DMS153 treated with DMSO at 0.1 percent for 48 hours (cell line): ENCODE results near the gene PCSK1.

ENCODE experiments used
- DNase-seq: peaks from one replicate; lab custom pipeline; 2025; ENCODE audit not compliant: unreplicated experiment; lab: John Stamatoyannopoulos, UW

The PCSK1 gene

GRCh38 chr5:96433066-96433447 lies at the start of gene PCSK1:
Gene PCSK1, minus strand, starts transcription at chr5:96433248. Its CDS starts 206 bp downstream, at chr5:96433042.
- no peak for DNase-seq

DNA sequence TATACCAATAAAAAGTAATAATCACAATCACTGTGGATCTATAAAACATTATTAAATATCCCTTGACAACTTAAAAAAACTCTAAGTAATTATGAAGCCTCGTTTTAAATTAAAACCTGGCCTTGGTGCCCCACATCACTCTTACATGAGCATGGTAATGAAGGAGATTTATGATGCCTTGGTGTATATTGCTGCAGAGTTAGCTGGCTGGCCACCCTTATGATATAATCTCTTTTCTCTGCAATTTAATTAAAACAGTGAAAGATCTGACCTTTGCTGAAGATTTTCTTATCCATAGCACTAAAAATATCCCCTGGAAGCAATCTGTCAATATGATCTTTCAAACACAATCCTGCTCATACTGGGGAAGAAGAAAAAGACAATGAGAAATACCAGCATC lies 48.8 kb upstream of the PCSK1 start:
- no peak for DNase-seq

- no peak for DNase-seq
Measured at GRCh38 chr5:96481009-96481786, 48.1 kb upstream of the PCSK1 start.

DNA sequence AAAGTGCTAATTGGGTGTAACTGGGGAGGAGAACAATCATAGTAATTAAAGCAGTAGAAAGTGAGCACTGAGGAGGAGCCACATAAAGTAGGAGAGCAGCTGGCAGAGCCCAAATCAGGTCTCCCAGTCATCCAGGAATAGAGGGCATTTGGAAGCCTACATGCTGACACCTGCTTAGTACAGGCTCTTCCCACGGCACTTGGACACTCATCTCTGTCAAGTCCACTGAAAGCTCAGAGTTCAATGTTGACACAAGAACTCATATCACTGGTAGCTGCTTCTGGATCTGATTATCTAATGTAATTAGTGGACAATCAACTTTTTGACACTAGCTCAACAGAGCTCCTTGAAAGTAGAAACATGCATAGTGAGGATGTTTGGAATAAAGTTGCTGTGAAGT lies 45.9 kb upstream of the PCSK1 start:
- DNase-seq: no peak

- no peak for DNase-seq
Measured at GRCh38 chr5:96476654-96477053, 43.6 kb upstream of the PCSK1 start.

GRCh38 chr5:96474073-96474472 lies 41.0 kb upstream of the PCSK1 start:
- DNase-seq: no peak

- DNase-seq: no peak
Measured at GRCh38 chr5:96473155-96473554, 40.1 kb upstream of the PCSK1 start.

- no peak for DNase-seq
Measured at GRCh38 chr5:96470785-96471184, 37.7 kb upstream of the PCSK1 start.

DNA sequence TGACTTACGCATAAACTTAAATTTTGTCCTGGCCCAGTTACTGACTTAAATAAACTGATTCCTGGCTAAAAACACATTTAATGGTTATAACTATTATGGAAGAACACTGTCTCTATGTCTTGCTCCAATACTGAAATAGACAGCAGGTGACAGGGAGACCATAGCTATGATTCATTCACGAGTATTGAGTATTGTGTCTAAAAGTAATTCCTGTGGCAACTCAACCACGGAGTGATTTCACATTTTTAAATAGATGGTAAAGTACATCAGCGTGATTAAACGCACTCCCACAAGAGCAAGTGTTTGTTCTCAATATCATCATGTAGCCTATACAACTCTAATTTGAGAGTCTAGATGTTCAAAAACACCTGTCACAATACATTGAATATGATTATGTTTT lies 35.9 kb upstream of the PCSK1 start:
- DNase-seq: no peak

GRCh38 chr5:96463091-96463490 lies 30.0 kb upstream of the PCSK1 start:
- DNase-seq: peak; percentile 17

- peak; percentile 12 for DNase-seq
Measured at GRCh38 chr5:96459313-96460121, 26.5 kb upstream of the PCSK1 start.

GRCh38 chr5:96458176-96458575 lies 25.1 kb upstream of the PCSK1 start:
- DNase-seq: no peak

DNA sequence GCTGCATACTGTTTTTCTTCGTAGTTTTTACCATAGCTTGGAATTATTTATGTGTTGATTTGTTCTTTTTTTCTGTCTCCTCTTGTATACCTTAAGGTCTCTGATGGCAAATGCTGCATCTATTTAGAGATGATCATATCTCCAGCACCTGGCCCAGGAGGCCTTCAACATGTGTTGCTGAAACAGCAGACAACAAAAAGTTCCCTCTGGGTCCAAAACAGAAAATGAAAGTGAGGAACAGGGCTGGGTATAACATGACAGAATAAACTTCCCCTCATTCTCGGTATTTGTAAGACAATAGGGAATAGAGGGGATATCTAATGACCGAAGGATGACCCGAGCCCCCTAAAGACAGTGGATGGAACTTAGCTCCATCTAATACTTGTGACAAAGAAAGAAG lies 22.7 kb upstream of the PCSK1 start:
- DNase-seq: no peak

DNA sequence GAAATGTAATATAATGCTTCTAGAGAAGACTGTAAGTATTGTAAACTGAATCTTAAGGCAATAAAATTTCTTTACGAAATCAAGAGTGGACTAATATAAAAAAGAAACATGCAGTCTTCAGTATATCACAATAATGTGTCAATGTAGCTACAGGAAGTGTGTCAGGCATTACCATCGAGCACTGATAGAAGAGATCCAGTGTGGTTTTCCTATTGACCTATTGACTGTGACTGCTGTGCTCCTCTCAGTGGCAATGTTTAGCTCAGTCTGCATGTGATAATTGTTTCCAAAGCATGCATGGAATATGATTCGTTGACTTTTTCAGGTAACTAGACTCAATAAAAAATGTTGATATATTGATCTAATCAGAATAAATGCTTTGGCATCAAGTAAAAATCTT lies 20.3 kb upstream of the PCSK1 start:
- DNase-seq: no peak

DNA sequence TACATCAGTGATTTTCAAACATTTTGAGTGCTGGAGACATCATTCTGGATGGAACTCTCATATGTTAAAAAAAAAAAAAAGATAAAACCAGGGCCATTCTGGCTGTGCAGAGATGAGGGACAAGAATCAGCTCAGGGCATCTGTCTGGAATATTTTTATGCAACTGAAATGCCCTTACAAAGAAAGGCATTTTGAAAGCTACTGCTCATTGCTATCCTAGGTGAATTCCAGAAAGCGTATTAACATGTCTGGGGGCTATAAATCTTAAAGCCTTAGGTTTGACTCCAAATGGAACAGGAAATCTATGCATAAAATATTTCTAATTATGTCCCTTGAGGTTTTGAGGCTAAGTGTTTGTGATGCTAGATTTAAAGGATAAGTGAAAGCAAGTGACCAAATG lies 14.9 kb upstream of the PCSK1 start:
- DNase-seq: no peak

DNA sequence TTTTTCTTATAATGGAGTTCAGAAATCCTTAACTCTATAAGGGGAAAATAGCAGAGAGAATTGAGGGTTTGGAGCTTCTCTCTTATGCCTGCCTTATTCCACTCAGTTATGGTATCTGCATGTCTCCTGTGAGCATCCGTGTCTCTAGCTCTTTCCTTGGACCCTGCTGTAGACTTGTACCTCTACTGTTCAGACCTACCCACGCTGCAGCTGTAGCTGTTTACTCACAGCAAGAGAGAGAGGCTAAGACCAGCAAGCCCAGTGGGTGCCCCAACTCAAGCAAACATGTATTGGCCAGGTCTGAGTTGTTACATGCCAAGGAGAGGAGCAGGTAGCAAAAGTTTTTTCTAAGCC lies 7.1 kb upstream of the PCSK1 start:
- DNase-seq: no peak

DNA sequence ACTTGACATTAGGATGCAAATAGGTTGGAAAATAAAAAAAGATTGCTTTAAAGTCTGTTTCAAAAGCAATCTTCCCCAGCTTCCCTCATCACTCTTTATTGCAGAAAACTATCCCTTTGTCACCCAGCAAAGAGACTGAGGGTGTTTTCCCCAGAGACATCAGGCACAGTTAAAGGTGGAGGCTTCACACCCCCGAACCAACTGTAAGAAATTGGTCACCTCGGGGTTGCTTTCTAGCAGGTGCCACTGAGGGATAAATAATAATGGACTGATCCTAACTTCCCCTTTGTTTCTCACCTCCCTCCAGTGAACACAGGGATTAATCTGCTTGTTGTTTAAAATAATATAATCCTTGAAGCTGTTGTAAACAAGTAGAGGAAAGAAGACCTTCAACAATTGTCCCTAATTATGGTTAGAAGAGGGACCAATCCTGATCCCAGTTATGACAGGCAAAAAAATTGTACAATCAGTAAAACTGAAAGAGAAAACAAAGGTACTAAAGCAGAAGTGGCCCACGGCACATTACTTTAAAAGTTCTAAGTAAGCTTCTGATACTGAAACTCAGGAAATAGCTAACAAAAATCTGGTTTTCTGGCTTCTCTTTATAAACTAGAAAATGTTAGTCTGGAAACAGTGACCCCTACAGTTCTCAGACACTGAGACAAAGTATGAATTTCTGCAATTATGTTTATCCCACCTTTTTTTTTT lies 6.6 kb upstream of the PCSK1 start:
- no peak for DNase-seq

DNA sequence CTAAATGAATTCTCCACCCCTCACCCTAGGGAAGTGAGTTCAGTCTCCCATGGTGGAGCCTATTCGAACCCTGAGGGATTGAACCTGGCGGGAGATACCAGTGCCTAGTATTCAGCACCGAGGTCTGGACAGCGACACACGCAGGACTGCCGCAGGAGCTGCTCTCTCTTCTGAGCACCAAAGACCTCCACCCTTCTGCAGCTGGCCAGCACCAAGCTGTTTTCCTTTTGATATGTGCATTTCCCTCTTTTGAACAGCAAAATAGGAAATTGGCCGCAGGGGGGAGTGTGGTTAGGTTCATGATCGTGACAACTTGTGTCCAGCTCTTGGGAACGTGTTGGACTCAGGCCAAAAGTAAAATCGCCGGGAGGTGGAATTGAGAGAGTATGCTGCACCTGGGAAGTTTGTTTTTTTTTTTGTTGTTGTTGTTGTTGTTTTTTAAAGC lies 1.2 kb upstream of the PCSK1 start:
- peak; percentile 81 for DNase-seq

DNA sequence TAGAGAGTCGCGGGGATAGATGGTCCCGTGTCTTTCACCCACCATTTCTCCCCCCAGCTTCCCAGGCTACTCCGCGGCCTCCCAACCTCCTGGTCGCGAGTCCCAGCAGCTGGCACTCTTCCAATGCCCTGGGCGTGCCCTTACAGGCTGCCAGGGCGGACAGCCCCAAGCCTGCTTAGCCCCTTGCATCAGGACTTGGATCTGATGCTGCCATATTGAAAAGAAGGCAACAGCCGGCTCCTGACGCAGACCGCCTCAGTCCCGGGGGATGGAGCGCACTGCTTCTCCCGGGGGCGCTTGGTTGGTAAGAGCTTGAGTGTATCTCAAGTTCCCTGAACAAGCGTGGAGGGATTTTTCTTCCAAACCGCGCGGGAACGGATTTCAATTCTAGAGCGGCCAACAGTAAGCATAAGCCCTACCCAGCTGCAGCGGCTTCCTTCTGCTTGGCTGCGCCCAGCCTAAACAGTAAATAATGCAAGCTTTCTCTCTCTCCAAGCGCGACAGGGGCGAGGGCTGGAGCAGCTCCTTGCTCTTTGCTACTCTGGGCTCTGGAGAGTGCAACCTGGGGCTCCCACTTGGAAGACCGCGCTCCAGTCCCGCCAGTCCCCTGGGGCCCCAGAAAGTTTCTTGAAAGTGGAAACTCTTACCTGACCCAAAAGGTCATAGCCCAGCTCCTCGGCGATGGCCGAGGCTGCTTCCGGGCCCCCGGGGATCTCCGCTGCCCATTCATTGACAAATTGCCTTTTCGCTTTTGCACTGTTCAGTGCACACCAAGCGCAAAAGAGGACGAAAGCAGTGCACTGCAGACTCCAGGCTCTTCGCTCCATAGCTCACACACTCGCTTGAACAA lies 607 bp downstream of the PCSK1 start:
- DNase-seq: peak; percentile 51

- peak; percentile 19 for DNase-seq
Measured at GRCh38 chr5:96431376-96432187, 1.5 kb downstream of the PCSK1 start.
